AG04449 (cell line): ENCODE results near the gene ASXL3.

Experiments used
- CTCF ChIA-PET: fragments of 350-600 bp; formaldehyde crosslinking; extraction: SDS; loops from one replicate; lab custom pipeline; 2021; ENCODE audit warnings: antibody characterized with exemption; lab: Yijun Ruan, JAX
- POLR2A ChIA-PET: fragments of 400-600, 350-600 bp; formaldehyde crosslinking; extraction: SDS; loops from one replicate; lab custom pipeline; 2020; ENCODE audit warnings: antibody characterized with exemption, inconsistent platforms; lab: Yijun Ruan, JAX
- DNase-seq: peaks from one replicate; pipeline ENCODE4 v3.0.0-alpha.2; 2010; ENCODE audit warnings: low read depth, low spot score
- H3K4me3 ChIP-seq: 2 replicates; pipeline ENCODE4 v1.5.1; 2011; ENCODE audit warnings: low read depth, mild to moderate bottlenecking, control low read depth, low read length
- TF ChIP-seq, protein P1 (sequence below): IDR thresholded peaks from one replicate; pipeline ENCODE4 v1.5.1; 2011; ENCODE audit warnings: mild to moderate bottlenecking, moderate library complexity, low read length, control low read depth, inconsistent platforms; ENCODE audit not compliant: insufficient read depth; ENCODE audit errors: missing control alignments

Gene ASXL3

DNA sequence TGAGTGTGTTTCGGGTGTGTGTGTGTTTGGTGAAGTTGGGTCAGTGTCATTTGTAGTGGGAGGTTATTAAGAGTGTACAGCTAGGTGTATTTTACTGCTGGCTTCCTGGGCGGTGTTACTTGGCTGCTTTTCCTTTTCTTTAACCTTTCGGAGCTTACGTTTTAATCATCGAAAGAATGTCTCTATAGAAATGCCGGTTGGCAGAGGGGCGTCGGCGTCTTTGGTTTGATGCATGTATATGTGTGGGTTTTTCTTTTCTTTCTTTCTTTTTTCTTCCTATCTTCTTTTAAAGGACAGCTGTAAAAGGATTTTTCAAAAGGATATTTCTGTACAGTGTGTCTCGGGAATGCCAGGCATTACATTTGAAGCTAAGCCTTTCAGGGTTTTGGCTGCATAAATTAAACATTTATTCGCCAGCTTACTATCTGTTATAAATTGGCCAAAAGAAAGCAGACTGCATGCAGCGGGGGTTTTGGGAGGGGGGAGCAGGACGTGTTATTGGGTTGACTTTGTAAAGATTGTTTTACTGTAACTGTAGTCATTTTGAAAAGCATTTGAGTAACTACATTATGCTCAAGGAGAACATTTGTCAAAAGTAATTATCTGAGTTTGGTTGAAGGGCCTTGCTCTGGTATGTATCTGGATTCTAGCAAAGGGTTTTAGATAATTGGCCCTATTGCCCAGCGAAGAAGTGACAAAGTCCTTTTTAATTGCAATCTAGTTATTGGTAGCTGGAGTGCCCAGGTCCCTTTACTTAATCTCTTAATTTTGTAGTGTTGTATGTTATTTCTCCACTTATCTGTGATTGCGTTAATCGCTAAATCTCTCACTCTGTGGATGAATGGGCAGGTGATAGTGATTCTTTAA is 1.6 kb downstream of the ASXL3 start:
- H3K4me3 ChIP-seq, result no peak overlapping the region

DNA sequence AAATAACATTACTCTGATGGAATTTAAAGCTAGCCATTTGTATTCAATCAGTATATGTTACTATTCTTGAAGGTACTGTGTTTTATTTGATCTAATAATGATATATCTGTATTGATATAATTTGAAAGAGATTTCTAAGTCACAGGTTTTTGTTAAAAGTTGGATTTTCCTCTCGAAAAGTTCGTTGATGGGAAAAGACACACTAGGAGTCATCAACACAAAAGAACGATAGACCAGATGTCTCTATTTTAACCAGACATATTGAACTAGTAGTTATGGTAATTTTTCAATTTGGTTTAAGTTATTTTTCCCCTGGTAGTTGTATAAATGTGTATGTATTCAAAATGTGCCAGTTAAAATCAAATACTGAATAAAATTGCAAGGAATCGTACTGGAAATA is 2.5 kb downstream of the ASXL3 start:
- no peak overlapping the region for H3K4me3 ChIP-seq
- CTCF ChIA-PET, result no interaction called here

More for the DNA sequence above, 1.6 kb downstream of the ASXL3 start:
- ChIA-PET CTCF (no interaction called here), POLR2A (no interaction called here)
- no peak for DNase-seq
- TF ChIP-seq, protein P1, sequence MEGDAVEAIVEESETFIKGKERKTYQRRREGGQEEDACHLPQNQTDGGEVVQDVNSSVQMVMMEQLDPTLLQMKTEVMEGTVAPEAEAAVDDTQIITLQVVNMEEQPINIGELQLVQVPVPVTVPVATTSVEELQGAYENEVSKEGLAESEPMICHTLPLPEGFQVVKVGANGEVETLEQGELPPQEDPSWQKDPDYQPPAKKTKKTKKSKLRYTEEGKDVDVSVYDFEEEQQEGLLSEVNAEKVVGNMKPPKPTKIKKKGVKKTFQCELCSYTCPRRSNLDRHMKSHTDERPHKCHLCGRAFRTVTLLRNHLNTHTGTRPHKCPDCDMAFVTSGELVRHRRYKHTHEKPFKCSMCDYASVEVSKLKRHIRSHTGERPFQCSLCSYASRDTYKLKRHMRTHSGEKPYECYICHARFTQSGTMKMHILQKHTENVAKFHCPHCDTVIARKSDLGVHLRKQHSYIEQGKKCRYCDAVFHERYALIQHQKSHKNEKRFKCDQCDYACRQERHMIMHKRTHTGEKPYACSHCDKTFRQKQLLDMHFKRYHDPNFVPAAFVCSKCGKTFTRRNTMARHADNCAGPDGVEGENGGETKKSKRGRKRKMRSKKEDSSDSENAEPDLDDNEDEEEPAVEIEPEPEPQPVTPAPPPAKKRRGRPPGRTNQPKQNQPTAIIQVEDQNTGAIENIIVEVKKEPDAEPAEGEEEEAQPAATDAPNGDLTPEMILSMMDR, result no peak

DNA sequence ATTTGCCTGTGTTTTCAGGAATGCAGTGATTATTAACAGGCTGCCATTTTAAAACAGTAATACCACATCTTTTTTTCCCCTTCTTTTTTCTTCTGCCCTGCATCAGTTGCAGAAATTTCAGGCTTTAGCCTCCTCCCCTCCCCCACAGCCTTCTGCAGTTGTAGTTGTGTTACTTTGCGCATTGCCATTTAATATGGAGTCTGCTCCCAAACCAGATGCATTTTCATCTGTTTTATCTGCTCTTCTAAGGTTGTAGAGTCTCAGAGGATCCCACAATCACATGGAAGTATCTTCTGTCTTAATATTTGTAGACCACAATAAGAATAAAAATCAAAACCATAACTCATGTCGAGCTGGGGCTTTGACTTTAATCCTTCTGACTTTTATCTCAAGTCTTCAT is 3.8 kb downstream of the ASXL3 start:
- TF ChIP-seq, protein P1, result no peak
- no peak for DNase-seq
- POLR2A ChIA-PET, result no interaction called here
- CTCF ChIA-PET, result no interaction called here
- H3K4me3 ChIP-seq, result no peak overlapping the region

More for the DNA sequence above, 2.5 kb downstream of the ASXL3 start:
- DNase-seq, result no peak
- POLR2A ChIA-PET, result no interaction called here
- TF ChIP-seq, protein P1, result no peak

DNA sequence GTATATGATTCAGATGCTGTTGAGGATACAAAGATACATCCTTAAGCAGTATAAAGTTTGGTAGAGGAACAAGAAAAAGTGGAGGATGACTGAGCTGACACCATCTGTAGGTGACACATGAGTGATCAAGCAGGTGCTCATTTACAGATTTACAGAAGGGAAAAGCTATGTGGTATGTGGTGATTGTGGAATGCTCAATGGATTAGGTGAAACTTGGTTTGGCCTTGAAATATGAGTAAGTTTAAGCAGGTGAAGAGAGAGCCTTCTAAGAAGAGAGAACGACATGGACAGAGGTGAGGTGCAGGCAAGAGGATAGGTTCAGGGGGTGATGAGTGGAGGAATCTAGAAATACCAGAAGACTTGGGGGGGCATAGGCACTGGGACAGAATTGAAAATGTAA is 5.9 kb downstream of the ASXL3 start:
- DNase-seq, result no peak
- no peak overlapping the region for H3K4me3 ChIP-seq
- ChIA-PET CTCF (no interaction called here), POLR2A (no interaction called here)
- TF ChIP-seq, protein P1, result no peak

DNA sequence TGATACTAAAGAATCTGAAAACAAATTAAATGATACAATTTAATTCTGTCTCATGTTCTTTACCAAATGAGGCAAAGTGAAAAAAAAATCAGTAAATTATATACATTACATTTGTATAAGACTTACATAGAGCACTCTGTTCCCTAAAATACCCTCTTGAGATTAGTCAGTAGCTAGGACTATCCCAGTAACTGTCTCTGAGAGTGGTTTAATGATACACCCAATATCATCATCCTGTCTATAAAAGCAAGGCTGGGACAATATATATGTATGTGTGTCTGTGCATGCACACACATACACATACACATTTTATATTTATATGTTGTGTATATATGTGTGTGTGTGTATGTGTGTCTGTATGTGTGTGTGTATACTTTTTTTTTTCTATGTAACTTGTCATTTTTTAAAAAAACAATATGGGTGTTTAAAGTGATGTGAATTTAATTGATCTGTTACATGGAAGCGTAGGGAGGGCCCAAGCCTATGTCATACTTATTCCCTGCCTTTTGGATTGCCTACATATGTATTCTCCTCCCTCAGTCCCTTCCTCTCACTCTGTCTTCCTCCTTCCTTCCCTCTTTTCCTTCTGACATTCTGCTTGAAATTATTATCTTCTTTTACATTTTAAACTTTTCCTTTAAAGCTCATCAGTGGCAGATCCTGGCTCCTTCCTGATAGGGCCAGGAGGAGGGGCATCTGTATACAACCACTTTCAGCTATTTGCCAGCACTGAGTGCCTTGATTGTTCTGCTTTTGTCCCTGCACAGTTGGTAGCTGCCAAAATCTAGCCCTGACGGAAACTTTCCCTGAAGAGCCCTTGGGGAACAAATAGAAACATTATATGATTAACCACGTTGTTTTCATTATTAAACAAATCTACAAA is 6.8 kb downstream of the ASXL3 start:
- TF ChIP-seq, protein P1, result no peak
- H3K4me3 ChIP-seq, result no peak overlapping the region
- ChIA-PET CTCF (interaction anchor here (0.9 kb wide), 1 partner anchor 538 kb away, joined by 4 read pairs; no protein-coding TSS in a partner anchor), POLR2A (no interaction called here)
- DNase-seq, result no peak

DNA sequence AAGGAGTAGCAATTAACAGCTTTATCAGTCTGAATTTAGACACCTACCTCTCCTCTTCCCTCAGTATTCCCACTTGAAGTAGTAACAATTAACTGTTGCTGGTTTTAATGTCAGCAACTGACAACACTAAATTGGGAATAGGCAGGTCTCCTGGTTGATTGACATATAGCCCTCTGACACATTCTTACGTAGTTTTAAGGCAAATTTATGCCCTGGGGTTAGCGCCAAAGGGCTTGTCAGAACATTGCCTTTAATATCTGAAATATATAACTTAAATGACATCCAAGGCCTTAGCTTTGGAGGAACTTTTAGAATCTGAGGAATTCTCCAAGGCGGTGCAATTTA is 7.4 kb downstream of the ASXL3 start:
- POLR2A ChIA-PET, result no interaction called here
- CTCF ChIA-PET, result interaction anchor here (0.9 kb wide), 1 partner anchor 537 kb away, joined by 4 read pairs; no protein-coding TSS in a partner anchor
- TF ChIP-seq, protein P1, result no peak
- H3K4me3 ChIP-seq, result no peak overlapping the region
- DNase-seq, result no peak
